ENCODE measurements around the gene NADSYN1.

GRCh38 chr11:71410363-71410966 lies 42.5 kb upstream of the NADSYN1 start:
- no peak for TF ChIP-seq CTCF (IDR thresholded peaks at IDR 0.05; ENCODE audit: borderline replicate concordance, extremely low read depth, low read length, poor library complexity, severe bottlenecking)
- TF ChIP-seq EZH2 (IDR thresholded peaks at IDR 0.05; ENCODE audit: borderline replicate concordance, low read depth, low read length, severe bottlenecking) = no peak

Data from DND-41 (cell line).